K562 (cell line): Measurements from ENCODE around the gene SLC2A9. TPM values are rescaled to one million over a fixed set of nuclear protein-coding genes. Genes with fewer than 3 reads are reported as not detected.

Source experiments
- ATAC-seq: fragments of 200-7000 bp; cut with Tn5 transposase; 3 replicates; pipeline ENCODE4 v1.9.1; 2020; ENCODE audit warnings: moderate library complexity
- BruUV-seq: library from RNA; stranded (reverse); fragments of 400-500 nt; replicated peaks from 2 replicates; lab custom pipeline; 2021; lab: Mats Ljungman, UMichigan
- CTCF ChIA-PET: fragments of 300-600 bp; formaldehyde crosslinking; extraction: SDS; loops from one replicate; lab custom pipeline; 2021; ENCODE audit warnings: low intra/inter-chr PET ratio; lab: Yijun Ruan, JAX
- POLR2A ChIA-PET: fragments of 300-600, 350-650 bp; sonication (Branson Sonifier 250); formaldehyde crosslinking; extraction: SDS; loops from one replicate; lab custom pipeline; 2021; ENCODE audit warnings: antibody characterized with exemption, inconsistent platforms; lab: Yijun Ruan, JAX
- DNase-seq, 4 experiments: peaks; one replicate each; pipeline versions ENCODE4 v3.0.0 to v3.0.0-alpha.2; 2011 to 2018; ENCODE audit warnings: low spot score in 3 of 4, mixed read lengths in 3 of 4; ENCODE audit errors: extremely low read depth in 1 of 4
- FAIRE-seq: peaks from 2 replicates; lab custom pipeline; 2011; peaks lifted over from hg19 to GRCh38; lab: Jason Lieb, UNC
- H2AFZ ChIP-seq: 2 replicates; pipeline ENCODE4 v1.6.0; 2011; ENCODE audit warnings: low read depth, low read length, control low read depth, inconsistent platforms
- H3K27ac ChIP-seq: fragments of 200-600 bp; 3 replicates; pipeline ENCODE4 v1.8.0; 2011; ENCODE audit warnings: low read depth, mild to moderate bottlenecking, control low read depth, inconsistent platforms, low read length, moderate library complexity, mixed read lengths; ENCODE audit errors: extremely low read depth
- H3K27me3 ChIP-seq, 2 experiments: fragments of 300-600 bp in 1 of 2; 2 replicates in 1 of 2; 3 replicates in 1 of 2; pipeline versions ENCODE4 v1.6.0 to v1.8.0; 2011; ENCODE audit warnings: inconsistent platforms in 2 of 2, low read length in 2 of 2, mild to moderate bottlenecking in 1 of 2, mixed read lengths in 1 of 2, moderate library complexity in 1 of 2; ENCODE audit not compliant: control insufficient read depth in 2 of 2, insufficient read depth in 2 of 2
- H3K36me3 ChIP-seq: fragments of 300-600 bp; 3 replicates; pipeline ENCODE4 v1.8.0; 2011; ENCODE audit warnings: mild to moderate bottlenecking, low read length, inconsistent platforms; ENCODE audit not compliant: control insufficient read depth, insufficient read depth
- H3K4me1 ChIP-seq, 2 experiments: fragments of 200-600 bp in 1 of 2; replicated peaks in 1 of 2; 2 replicates in 1 of 2; 3 replicates in 1 of 2; pipeline versions ENCODE4 v1.5.1 to v1.8.0; 2011; ENCODE audit warnings: inconsistent platforms in 2 of 2, low read length in 2 of 2, mild to moderate bottlenecking in 1 of 2, mixed read lengths in 1 of 2, moderate library complexity in 1 of 2; ENCODE audit not compliant: control insufficient read depth in 2 of 2, insufficient read depth in 2 of 2
- H3K4me2 ChIP-seq: 2 replicates; pipeline ENCODE4 v1.6.1; 2011; ENCODE audit warnings: low read length, control low read depth, inconsistent platforms, mixed read lengths; ENCODE audit not compliant: insufficient read depth
- H3K4me3 ChIP-seq: fragments of 200-600 bp; sonication (generic), shearing (Covaris generic); 2 replicates; pipeline ENCODE4 v1.5.1; 2016; ENCODE audit warnings: control low read depth, inconsistent platforms
- H3K79me2 ChIP-seq: fragments of 200-600 bp; 3 replicates; pipeline ENCODE4 v1.8.0; 2011; ENCODE audit warnings: low read length, inconsistent platforms; ENCODE audit not compliant: control insufficient read depth, insufficient read depth
- H3K9ac ChIP-seq, 2 experiments: 2 replicates each; pipeline versions ENCODE4 v1.6.0 to v1.6.1; 2011; ENCODE audit warnings: low read depth in 2 of 2, low read length in 2 of 2, control low read depth in 1 of 2, inconsistent platforms in 1 of 2, mild to moderate bottlenecking in 1 of 2, mixed read lengths in 1 of 2; ENCODE audit not compliant: insufficient read depth in 1 of 2
- H3K9me1 ChIP-seq: one replicate; pipeline ENCODE4 v1.6.0; 2011; ENCODE audit warnings: inconsistent platforms, mild to moderate bottlenecking, low read length, moderate library complexity; ENCODE audit not compliant: control insufficient read depth, insufficient read depth
- H3K9me3 ChIP-seq: replicated peaks from 2 replicates; pipeline ENCODE4 v1.5.1; 2011; ENCODE audit warnings: low read depth, low read length, inconsistent platforms; ENCODE audit not compliant: control insufficient read depth, insufficient read depth
- H4K20me1 ChIP-seq: replicated peaks from 2 replicates; pipeline ENCODE4 v1.6.1; 2011; ENCODE audit warnings: low read length, inconsistent platforms, mixed read lengths; ENCODE audit not compliant: control insufficient read depth, insufficient read depth
- BACH1 ChIP-seq: fragments of 200-800 bp; sonication (Bioruptor generic); IDR thresholded peaks from 2 replicates; pipeline ENCODE4 v1.6.1; 2016; ENCODE audit warnings: missing genetic modification characterization, missing compliant biosample characterization
- CTBP1 ChIP-seq: fragments of 450-650 bp; IDR thresholded peaks from 2 replicates; pipeline ENCODE4 v1.6.1; 2016; ENCODE audit warnings: borderline replicate concordance
- CXXC5 ChIP-seq: fragments of 250-450 bp; sonication (Bioruptor Pico); IDR thresholded peaks from 2 replicates; pipeline ENCODE4 v1.8.0; 2022; ENCODE audit warnings: inconsistent platforms, mild to moderate bottlenecking, moderate library complexity
- GABPA ChIP-seq: fragments of 200-800 bp; sonication (Bioruptor generic); conservative IDR thresholded peaks from 2 replicates; pipeline ENCODE4 v1.6.1; 2016; ENCODE audit warnings: low read depth, missing genetic modification characterization, missing compliant biosample characterization
- HNRNPLL ChIP-seq: fragments of 200-400 bp; formaldehyde crosslinking; IDR thresholded peaks from 2 replicates; pipeline ENCODE4 v1.6.1; 2017; ENCODE audit warnings: low read length, low read depth, mild to moderate bottlenecking; ENCODE audit not compliant: poor library complexity, severe bottlenecking
- NFXL1 ChIP-seq: fragments of 450-650 bp; formaldehyde crosslinking; IDR thresholded peaks from 2 replicates; pipeline ENCODE4 v1.4.0; 2021; ENCODE audit warnings: mild to moderate bottlenecking
- SP2 ChIP-seq: IDR thresholded peaks from 2 replicates; pipeline ENCODE4 v1.6.1; 2011; ENCODE audit warnings: mild to moderate bottlenecking, low read depth, low read length, moderate library complexity; ENCODE audit not compliant: poor library complexity, severe bottlenecking; ENCODE audit errors: extremely low read depth
- SREBF1 ChIP-seq: fragments of 150-350 bp; IDR thresholded peaks from 2 replicates; pipeline ENCODE4 v1.6.1; 2014; ENCODE audit warnings: antibody characterized with exemption, low read depth, low read length, borderline replicate concordance
- STAG1 ChIP-seq: sonication (generic); formaldehyde crosslinking; IDR thresholded peaks from 2 replicates; pipeline ENCODE4 v1.5.0; 2020; ENCODE audit warnings: missing genetic modification reagents, borderline replicate concordance
- SUPT5H ChIP-seq: fragments of 450-650 bp; IDR thresholded peaks from 2 replicates; pipeline ENCODE4 v1.6.1; 2016
- ZFP1 ChIP-seq: fragments of 450-650 bp; formaldehyde crosslinking; IDR thresholded peaks from 2 replicates; pipeline ENCODE4 v1.4.0; 2020; ENCODE audit warnings: mild to moderate bottlenecking, mixed read lengths
- ZNF764 ChIP-seq: fragments of 250-450 bp; sonication (Bioruptor Pico); IDR thresholded peaks from 2 replicates; pipeline ENCODE4 v1.4.0; 2020; ENCODE audit warnings: low read depth, mild to moderate bottlenecking, moderate library complexity
- WGBS: fragments of 100-300 bp; shearing (Covaris generic); methylation state at CpG from one replicate; pipeline ENCODE4 v1.1.6; 2016; ENCODE audit warnings: low coverage, mixed read lengths; ENCODE audit not compliant: insufficient coverage; ENCODE audit errors: missing lambda C conversion rate; 5-methylcytosine and 5-hydroxymethylcytosine counted together
- in situ Hi-C: fragments of 300-500 bp; cut with MboI; formaldehyde crosslinking; loops from 4 replicates; pipeline ENCODE4 v1.15.0; 2018; ENCODE audit warnings: inconsistent platforms, mixed read lengths
- intact Hi-C: fragments of 100-400 bp; cut with micrococcal nuclease; formaldehyde crosslinking; loops from 2 replicates; pipeline ENCODE4 v1.14.2; 2022
- polyA plus RNA-seq, 8 experiments: library from polyadenylated mRNA; depleted of rRNA in 4 of 8; stranded (reverse) in 5 of 8; unstranded in 3 of 8; fragments of >200 nt; fragmentation: Nextera tagmentation in 2 of 8; fragmentation: Illumina TruSeq in 1 of 8; extraction: Ambion mirVana in 2 of 8; extraction: Trizol in 1 of 8; gene quantifications; 2 replicates each; pipeline versions ENCODE4 v1.2.1 to v1.2.3, GENCODE V29; 2011 to 2014; ENCODE audit warnings: inconsistent platforms in 1 of 8, missing spikeins in 1 of 8
- total RNA-seq, 7 experiments: library from RNA; depleted of rRNA in 6 of 7; stranded (reverse); fragments of >200 nt in 6 of 7; fragmentation: Illumina TruSeq in 2 of 7; extraction: Trizol in 2 of 7; gene quantifications; 2 replicates each; pipeline versions ENCODE4 v1.2.1 to v1.2.3, GENCODE V29; 2011 to 2021; ENCODE audit warnings: low replicate concordance in 1 of 7
- TF ChIP-seq, protein P1 (sequence below), 2 experiments: fragments of 450-650 bp in 1 of 2; sonication (generic) in 1 of 2; formaldehyde crosslinking in 1 of 2; IDR thresholded peaks in 1 of 2; conservative IDR thresholded peaks in 1 of 2; 2 replicates each; pipeline versions ENCODE4 v1.6.1 to v1.8.1; 2016 to 2023; ENCODE audit warnings: mild to moderate bottlenecking in 2 of 2, moderate library complexity in 2 of 2, inconsistent platforms in 1 of 2, missing genetic modification reagents in 1 of 2

The SLC2A9 gene
- total and polyA plus RNA-seq, 9 of the 15 experiments (the other 6 are each of a cell fraction or from before 2014, with no cell fraction given), result 0.15 to 1.9 (median 0.76) TPM

DNA sequence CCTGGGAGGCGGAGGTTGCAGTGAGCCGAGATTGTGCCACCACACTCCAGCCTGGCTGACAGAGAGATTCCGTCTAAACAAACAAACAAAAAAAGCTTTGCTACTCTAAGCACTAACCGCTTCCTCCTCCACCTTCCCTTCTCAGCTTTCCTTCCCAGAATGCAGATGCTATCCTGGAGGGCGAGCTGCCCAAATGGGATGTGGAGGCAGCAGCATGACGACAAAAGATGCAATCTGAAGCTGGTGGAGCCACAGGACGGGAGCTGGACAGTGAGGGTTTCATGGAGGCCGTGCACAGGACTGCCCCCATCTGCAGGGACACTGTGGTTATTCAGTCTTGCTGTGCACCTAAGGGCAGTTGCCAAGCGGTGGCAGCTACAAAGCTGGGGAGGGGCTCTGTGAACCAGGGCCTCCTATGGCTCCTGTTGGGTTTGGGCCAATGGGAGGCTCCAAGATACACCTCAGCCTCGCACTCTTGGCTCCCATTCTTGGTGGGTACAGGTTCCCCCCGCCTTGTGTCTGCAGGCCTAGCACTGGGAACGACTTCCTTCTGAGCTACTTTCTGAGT is 47.9 kb upstream of the SLC2A9 start:
- POLR2A ChIA-PET, result interaction anchor here (0.6 to 0.8 kb wide), 2 partner anchors 23 to 48 kb away, joined by 3 to 4 read pairs; partner anchors contain the start of gene WDR1
- no peaks in the 10 kb centered on the region for H3K9me1 ChIP-seq

GRCh38 chr4:10066670-10067651 is 45.7 kb upstream of the SLC2A9 start:
- DNase-seq (no peak), ATAC-seq (no peak), FAIRE-seq (no peak)
- ChIA-PET CTCF (no interaction called here), POLR2A (interaction anchor here (0.6 kb wide), 1 partner anchor 50 kb away, joined by 3 read pairs; the partner anchor contains the start of gene WDR1)
- H3K79me2 ChIP-seq, result no peaks in the 10 kb centered on the region
- H3K4me3 ChIP-seq, result no peak overlapping the region
- no peaks in the 10 kb centered on the region for H3K9me3 ChIP-seq
- H3K4me1 ChIP-seq, result no peaks in the 10 kb centered on the region
- no peaks in the 10 kb centered on the region for H3K36me3 ChIP-seq
- intact Hi-C loops (no loop called here), in situ Hi-C loops (no loop called here)
- no peak overlapping the region for H3K9ac ChIP-seq
- no peaks in the 10 kb centered on the region for H3K9me1 ChIP-seq
- BruUV-seq, result no TSS peak
- no peaks in the 10 kb centered on the region; the same call in 1 of the 2 replicates for H4K20me1 ChIP-seq
- H3K4me2 ChIP-seq, result no peak overlapping the region
- WGBS, result 20% methylated on average over 15 of the region's 15 CpGs
- no peak overlapping the region for H3K27ac ChIP-seq
- no peak overlapping the region for H2AFZ ChIP-seq
- H3K27me3 ChIP-seq, result peaks cover 3 to 15% of the 10 kb centered on the region in 2 experiments; a peak in 4 of 5 replicates
- TF ChIP-seq ZNF764 (CRISPR knock-in tag) (no peak), SP2 (no peak), HNRNPLL (no peak), BACH1 (tag) (no peak), CXXC5 (CRISPR knock-in tag) (no peak), GABPA (tag) (no peak), ZFP1 (CRISPR knock-in tag) (no peak), SUPT5H (no peak), STAG1 (CRISPR knock-in tag) (no peak), NFXL1 (no peak)
- TF ChIP-seq, protein P1, sequence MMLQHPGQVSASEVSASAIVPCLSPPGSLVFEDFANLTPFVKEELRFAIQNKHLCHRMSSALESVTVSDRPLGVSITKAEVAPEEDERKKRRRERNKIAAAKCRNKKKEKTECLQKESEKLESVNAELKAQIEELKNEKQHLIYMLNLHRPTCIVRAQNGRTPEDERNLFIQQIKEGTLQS (IDR thresholded peaks at IDR 0.05), result no peak
- TF ChIP-seq, protein P1 (CRISPR knock-in tag; conservative IDR thresholded peaks at IDR 0.05), result no peak

More for the DNA sequence above, 47.9 kb upstream of the SLC2A9 start:
- in situ Hi-C loops, result no loop called here
- H4K20me1 ChIP-seq, result no peaks in the 10 kb centered on the region; the same call in none of the 2 replicates
- H3K27ac ChIP-seq, result no peak overlapping the region
- no peak overlapping the region for H3K4me2 ChIP-seq
- no TSS peak for BruUV-seq
- peaks cover 0 to 5% of the 10 kb centered on the region in 2 experiments; a peak in 2 of 5 replicates for H3K27me3 ChIP-seq
- H3K4me1 ChIP-seq, result no peaks in the 10 kb centered on the region
- TF ChIP-seq SREBF1 (no peak), CTBP1 (peak; percentile 77; the same call in 1 of the 2 replicates)
- TF ChIP-seq, all 486 proteins: peak for 1
- Histone ChIP-seq H3K9me3 (no peaks in the 10 kb centered on the region), H3K4me3 (no peak overlapping the region), H3K79me2 (no peaks in the 10 kb centered on the region), H2AFZ (no peak overlapping the region), H3K36me3 (peaks cover 8% of the 10 kb centered on the region; the same call in 1 of the 3 replicates), H3K9ac (peak overlapping the region in 1 of 2 experiments; percentile 16; a peak in 1 of 4 replicates)
- ATAC-seq (peak; percentile 65), DNase-seq (no peak), FAIRE-seq (no peak)
- intact Hi-C loops, result no loop called here
- 23% methylated on average over 9 of the region's 12 CpGs for WGBS
- CTCF ChIA-PET, result no interaction called here
